ENCODE results near the gene DNAI7.

DNAI7 gene

DNA sequence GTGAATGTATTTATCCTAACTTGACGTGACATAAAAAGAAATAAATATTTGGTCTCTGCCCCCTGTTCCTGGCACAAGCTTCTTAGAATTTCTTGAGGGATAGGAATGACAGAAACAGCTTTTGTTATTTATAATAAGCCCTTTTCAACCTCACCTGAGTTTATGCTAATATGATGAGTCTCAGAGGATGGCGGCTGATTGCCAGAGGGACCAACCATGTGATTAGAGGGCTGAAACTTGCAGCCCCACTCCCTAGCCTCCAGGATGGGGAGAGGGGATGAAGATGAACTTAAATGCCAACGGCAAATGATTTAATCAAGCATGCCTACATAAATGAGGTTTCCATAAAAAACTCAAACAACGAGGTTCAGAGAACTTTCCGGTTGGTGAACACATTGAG is 42.9 kb downstream of the DNAI7 start:
- TF ChIP-seq, protein P1, sequence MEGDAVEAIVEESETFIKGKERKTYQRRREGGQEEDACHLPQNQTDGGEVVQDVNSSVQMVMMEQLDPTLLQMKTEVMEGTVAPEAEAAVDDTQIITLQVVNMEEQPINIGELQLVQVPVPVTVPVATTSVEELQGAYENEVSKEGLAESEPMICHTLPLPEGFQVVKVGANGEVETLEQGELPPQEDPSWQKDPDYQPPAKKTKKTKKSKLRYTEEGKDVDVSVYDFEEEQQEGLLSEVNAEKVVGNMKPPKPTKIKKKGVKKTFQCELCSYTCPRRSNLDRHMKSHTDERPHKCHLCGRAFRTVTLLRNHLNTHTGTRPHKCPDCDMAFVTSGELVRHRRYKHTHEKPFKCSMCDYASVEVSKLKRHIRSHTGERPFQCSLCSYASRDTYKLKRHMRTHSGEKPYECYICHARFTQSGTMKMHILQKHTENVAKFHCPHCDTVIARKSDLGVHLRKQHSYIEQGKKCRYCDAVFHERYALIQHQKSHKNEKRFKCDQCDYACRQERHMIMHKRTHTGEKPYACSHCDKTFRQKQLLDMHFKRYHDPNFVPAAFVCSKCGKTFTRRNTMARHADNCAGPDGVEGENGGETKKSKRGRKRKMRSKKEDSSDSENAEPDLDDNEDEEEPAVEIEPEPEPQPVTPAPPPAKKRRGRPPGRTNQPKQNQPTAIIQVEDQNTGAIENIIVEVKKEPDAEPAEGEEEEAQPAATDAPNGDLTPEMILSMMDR (conservative IDR thresholded peaks at IDR 0.05; ENCODE audit: control insufficient read depth, insufficient read depth, low read depth, low read length) = no peak
- no peak for DNase-seq (ENCODE audit: low read depth)
- no peak overlapping the region for H3K4me3 ChIP-seq (ENCODE audit: control insufficient read depth, low read depth, low read length)

DNA sequence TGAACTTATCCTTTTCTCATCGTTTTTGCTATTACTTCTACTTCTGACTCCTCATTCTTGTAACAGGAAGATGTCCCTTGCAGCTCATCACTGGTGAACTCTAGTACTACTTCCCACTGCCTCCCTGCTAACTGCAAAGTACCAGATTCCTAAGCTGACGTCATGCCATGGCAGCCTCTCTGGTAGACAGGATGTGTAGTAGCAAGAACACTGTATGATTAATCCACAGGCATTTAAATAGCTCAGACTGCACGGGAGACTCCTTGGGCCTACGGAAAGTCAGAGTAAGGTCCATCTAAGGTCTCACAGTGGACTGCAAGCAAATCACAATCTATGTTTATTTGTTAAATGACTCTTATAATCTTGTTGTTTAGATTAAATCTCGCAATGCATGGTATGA is 43.5 kb downstream of the DNAI7 start:
- DNase-seq (ENCODE audit: low read depth) = peak; percentile 98
- TF ChIP-seq, protein P1 (conservative IDR thresholded peaks at IDR 0.05; ENCODE audit: control insufficient read depth, insufficient read depth, low read depth, low read length) = no peak
- no peak overlapping the region for H3K4me3 ChIP-seq (ENCODE audit: control insufficient read depth, low read depth, low read length)

DNA sequence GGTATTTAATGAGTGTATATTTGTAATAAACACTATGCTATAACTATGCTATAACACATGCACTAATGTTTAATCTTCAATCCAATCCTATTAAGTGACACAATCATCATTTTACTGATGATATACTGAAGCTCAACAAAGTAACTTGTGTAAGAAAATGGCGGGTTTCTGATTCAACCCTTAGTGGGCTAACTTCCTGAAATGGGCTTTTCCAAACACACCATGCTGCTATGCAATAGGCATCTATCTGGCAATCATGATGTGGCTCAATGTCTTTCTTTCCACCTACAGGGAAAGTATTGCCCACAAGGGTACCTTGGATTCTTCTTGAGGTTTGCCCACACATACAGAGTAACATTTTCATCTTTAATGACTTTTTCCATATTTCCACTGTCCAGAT is 48.3 kb downstream of the DNAI7 start:
- TF ChIP-seq, protein P1 (conservative IDR thresholded peaks at IDR 0.05; ENCODE audit: control insufficient read depth, insufficient read depth, low read depth, low read length) = no peak
- no peak overlapping the region for H3K4me3 ChIP-seq (ENCODE audit: control insufficient read depth, low read depth, low read length)
- no peak for DNase-seq (ENCODE audit: low read depth)

DNA sequence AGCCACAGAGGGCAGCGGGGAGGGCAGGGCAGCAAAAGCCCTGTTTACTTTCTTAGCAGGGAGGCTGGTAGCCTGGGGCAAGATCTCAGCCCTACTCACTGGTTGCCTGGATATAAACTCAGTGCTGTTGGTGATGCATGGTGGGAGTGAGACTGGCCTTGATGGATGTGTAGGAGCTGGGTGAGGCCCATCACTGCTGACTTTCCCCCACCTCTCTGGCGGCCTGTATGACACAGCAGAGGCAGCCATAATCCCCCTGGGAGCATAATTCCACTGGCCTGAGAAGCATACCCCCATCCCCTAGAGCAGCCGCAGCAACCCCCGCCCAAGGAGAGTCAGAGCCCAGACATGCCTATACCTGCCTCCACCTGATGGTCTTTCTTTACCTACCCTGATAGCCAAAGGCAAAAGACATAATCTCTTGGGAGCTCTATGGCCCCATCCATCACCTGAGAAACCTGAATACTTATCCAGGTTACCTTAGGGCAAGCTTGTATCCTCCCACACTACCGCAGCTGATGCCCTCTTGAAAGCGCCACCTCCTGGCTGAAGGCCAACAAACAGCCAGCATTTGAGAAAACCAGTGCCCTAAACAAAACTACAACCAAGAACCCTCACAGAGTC is 59.3 kb downstream of the DNAI7 start:
- TF ChIP-seq, protein P1 (conservative IDR thresholded peaks at IDR 0.05; ENCODE audit: control insufficient read depth, insufficient read depth, low read depth, low read length) = no peak

DNA sequence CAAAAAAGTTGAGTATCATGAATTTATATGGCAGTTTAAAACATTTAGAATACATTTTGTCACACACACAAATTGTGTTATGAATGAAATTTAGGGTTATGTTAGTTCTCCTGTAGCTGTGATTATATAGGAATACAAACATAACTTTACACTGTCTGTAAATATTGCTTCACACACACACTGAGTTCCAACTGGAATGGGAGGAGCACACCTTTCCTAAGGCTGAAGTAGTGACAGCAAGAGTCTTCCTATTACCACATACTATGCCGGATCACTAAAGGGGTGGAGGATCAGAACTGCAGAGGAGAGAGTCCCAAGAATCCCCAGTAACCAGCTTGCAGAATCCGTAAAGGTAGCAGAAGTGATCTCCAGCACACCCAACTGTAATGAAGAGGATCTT is 63.7 kb downstream of the DNAI7 start:
- TF ChIP-seq, protein P1 (conservative IDR thresholded peaks at IDR 0.05; ENCODE audit: control insufficient read depth, insufficient read depth, low read depth, low read length) = no peak
- no peak overlapping the region for H3K4me3 ChIP-seq (ENCODE audit: control insufficient read depth, low read depth, low read length)
- no peak for DNase-seq (ENCODE audit: low read depth)

More for the DNA sequence above, 59.3 kb downstream of the DNAI7 start:
- no peak overlapping the region for H3K4me3 ChIP-seq (ENCODE audit: control insufficient read depth, low read depth, low read length)
- no peak for DNase-seq (ENCODE audit: low read depth)

DNA sequence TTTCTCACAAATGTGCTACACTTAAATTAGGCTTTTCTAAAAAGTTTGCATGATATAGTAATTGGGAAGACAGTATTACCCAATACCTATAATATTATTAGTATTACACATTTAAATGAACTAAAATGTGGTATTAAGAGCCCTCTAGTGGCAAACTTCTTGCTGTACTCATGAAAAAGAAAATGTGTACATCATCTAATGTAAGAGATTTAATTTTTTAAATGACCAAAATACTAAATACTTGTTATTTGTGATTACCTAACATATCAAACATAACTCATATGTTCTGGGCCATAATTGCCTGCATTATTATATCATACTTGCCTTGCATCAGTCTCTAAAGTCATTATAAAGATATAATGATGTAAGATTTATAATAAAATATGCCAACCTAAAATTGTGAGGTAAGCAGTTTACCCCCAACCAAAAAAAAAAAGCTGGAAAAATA is 64.2 kb downstream of the DNAI7 start:
- DNase-seq (ENCODE audit: low read depth) = peak; percentile 62
- no peak overlapping the region for H3K4me3 ChIP-seq (ENCODE audit: control insufficient read depth, low read depth, low read length)

More for the DNA sequence above, 64.2 kb downstream of the DNAI7 start:
- TF ChIP-seq, protein P1 (conservative IDR thresholded peaks at IDR 0.05; ENCODE audit: control insufficient read depth, insufficient read depth, low read depth, low read length) = peak; percentile 57
